ENCODE results near the gene SYMPK.
"Not testable (repeated sequence)": the region's sequence is repeated elsewhere in the genome, so short reads cannot be mapped to it uniquely, and the experiment has no call there.

SYMPK gene

DNA sequence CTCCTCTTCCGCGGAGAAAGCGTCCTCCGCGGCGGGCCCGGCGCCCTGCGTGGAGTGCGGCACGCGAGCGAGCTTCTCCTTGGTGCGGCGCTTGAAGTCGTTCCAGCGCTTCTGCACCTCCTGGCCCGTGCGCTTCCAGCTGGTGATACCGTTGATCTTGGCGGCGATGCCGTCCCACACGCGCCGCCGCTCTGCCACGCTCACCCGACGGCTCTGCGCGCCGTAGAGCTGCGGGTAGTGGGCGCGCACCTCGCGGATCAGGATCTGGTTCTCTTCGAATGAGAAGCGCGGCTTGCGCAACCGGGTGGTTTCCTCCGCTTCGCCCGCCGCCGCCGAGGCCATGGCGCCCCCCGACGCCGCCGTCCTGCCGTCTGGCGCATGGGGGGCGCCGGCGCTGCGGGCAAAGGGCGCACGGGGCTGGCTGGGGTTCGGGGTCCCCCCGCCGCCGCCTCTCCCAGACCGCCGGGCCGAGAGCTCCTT lies 38.5 kb upstream of the SYMPK start:
- H3K27ac ChIP-seq = no peak overlapping the region
- DNase-seq (ENCODE audit: low read depth, low spot score) = no peak

DNA sequence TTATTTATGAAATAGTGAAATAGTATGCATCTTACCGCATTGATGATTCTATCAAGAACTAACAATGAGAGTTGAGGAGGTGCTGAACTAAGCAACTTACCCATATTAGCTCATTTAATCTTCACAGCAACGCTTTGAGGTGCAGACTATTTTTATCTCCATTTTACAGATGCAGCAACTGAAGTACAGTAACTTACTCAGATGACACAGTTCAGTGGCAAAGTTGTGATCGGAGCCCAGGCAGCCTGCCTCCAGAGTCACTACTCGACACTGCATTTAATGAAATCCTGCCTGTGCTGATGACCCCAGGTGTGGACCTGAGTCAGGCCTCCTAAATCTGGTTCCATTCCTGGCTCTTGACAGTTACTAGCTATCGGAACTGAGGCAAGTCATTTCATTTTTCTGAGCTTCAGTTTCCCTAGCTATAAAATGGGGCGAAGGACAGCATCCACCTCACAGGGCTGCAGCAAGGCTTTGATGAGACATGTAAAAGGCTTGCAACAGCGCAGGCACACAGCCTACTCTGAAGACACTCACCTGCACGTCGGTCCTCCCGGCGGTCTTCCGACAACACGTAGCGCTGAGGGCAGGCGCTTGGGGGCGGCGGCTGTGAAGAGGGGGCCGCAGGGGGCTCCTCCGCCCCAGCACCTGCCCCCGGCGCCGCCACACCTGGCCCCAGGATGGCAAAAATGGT lies 37.9 kb upstream of the SYMPK start:
- no peak overlapping the region for H3K27ac ChIP-seq
- peaks cover 26% of the 10 kb centered on the region; the same call in 1 of the 2 replicates for H3K36me3 ChIP-seq (ENCODE audit: insufficient read depth, low read length)
- peak overlapping the region; percentile 82 for H3K4me3 ChIP-seq
- TF ChIP-seq POLR2AphosphoS5 (IDR thresholded peaks at IDR 0.05; ENCODE audit: borderline replicate concordance, low read depth, low read length) (no peak), EZH2 (IDR thresholded peaks at IDR 0.05) (no peak), FOXP2 (optimal IDR thresholded peaks at IDR 0.05; ENCODE audit: control extremely low read depth, extremely low read length, insufficient read depth) (no peak)
- DNase-seq (ENCODE audit: low read depth, low spot score) = no peak
- H3K9ac ChIP-seq (ENCODE audit: insufficient read length) = peak overlapping the region; percentile 81
- H3K9me3 ChIP-seq (ENCODE audit: low read depth, low read length) = no peaks in the 10 kb centered on the region

More for the DNA sequence above, 38.5 kb upstream of the SYMPK start:
- Histone ChIP-seq H3K4me3 (peak overlapping the region; percentile 82), H3K36me3 (ENCODE audit: insufficient read depth, low read length) (peaks cover 26% of the 10 kb centered on the region; the same call in 1 of the 2 replicates), H3K9me3 (ENCODE audit: low read depth, low read length) (no peaks in the 10 kb centered on the region), H3K9ac (ENCODE audit: insufficient read length) (peak overlapping the region; percentile 81)
- TF ChIP-seq EZH2 (IDR thresholded peaks at IDR 0.05) (no peak), FOXP2 (optimal IDR thresholded peaks at IDR 0.05; ENCODE audit: control extremely low read depth, extremely low read length, insufficient read depth) (no peak), POLR2AphosphoS5 (IDR thresholded peaks at IDR 0.05; ENCODE audit: borderline replicate concordance, low read depth, low read length) (no peak)

DNA sequence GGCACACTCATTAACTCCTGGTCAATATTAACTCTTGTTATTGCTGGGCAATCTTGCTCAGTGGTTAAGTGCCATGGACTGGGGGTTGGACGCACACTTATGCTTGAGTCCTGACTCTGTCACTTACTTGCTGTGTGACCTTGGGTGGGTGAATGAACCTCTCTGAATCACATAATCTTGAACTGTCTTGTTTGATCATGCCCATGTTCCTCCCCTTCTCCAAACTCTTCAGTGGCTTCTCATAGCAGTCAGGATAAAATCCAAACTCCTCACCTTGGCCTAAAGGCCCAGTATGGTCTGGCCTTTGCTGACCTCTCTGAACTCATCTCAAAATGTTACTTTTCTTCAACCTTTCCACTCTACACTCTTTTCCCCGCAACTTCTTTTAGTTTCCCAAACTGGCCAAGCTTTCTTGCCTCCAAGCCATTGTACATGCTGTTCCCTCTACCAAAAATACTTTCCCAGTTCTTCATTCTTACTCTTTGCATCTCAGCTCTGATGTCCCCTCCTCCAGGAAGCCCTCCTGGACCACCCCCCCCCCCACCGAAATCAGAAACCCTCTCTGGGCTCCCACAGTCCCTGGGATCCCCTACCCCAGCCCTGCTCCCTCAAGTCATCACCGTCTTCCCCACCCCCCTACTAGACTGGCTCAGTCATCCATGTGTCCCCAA lies 37.1 kb upstream of the SYMPK start:
- TF ChIP-seq FOXP2 (optimal IDR thresholded peaks at IDR 0.05; ENCODE audit: control extremely low read depth, extremely low read length, insufficient read depth) = no peak
- no peak for TF ChIP-seq EZH2 (IDR thresholded peaks at IDR 0.05)
- no peak for TF ChIP-seq POLR2AphosphoS5 (IDR thresholded peaks at IDR 0.05; ENCODE audit: borderline replicate concordance, low read depth, low read length)
- Histone ChIP-seq H3K9me3 (ENCODE audit: low read depth, low read length) (no peaks in the 10 kb centered on the region), H3K4me3 (no peak overlapping the region), H3K27ac (no peak overlapping the region), H3K36me3 (ENCODE audit: insufficient read depth, low read length) (peaks cover 26% of the 10 kb centered on the region; the same call in 1 of the 2 replicates), H3K9ac (ENCODE audit: insufficient read length) (no peak overlapping the region)
- no peak for DNase-seq (ENCODE audit: low read depth, low spot score)

DNA sequence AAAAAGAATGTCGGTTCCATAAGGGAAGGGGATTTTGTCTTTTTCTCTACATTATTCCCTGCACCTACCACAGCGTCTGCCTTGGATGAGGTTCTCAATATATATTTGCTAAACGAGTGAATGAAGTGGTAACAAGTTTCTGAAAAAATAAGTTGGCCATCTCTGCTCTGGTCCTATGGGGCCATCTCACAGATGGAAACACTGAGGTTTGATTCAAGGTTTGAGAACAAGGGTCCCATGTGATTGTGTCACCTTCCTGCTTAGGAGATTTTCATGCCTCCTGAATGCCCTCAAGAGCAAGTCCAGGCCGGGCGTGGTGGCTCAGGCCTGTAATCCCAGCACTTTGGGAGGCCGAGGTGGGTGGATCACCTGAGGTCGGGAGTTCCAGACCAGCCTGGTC lies 36.3 kb upstream of the SYMPK start:
- DNase-seq (ENCODE audit: low read depth, low spot score) = no peak
- Histone ChIP-seq H3K36me3 (ENCODE audit: insufficient read depth, low read length) (peaks cover 26% of the 10 kb centered on the region; the same call in 1 of the 2 replicates), H3K27ac (no peak overlapping the region), H3K4me3 (no peak overlapping the region), H3K9me3 (ENCODE audit: low read depth, low read length) (no peaks in the 10 kb centered on the region), H3K9ac (ENCODE audit: insufficient read length) (no peak overlapping the region)
- no peak for TF ChIP-seq POLR2AphosphoS5 (IDR thresholded peaks at IDR 0.05; ENCODE audit: borderline replicate concordance, low read depth, low read length)
- TF ChIP-seq EZH2 (IDR thresholded peaks at IDR 0.05) = no peak
- TF ChIP-seq FOXP2 (optimal IDR thresholded peaks at IDR 0.05; ENCODE audit: control extremely low read depth, extremely low read length, insufficient read depth) = no peak

DNA sequence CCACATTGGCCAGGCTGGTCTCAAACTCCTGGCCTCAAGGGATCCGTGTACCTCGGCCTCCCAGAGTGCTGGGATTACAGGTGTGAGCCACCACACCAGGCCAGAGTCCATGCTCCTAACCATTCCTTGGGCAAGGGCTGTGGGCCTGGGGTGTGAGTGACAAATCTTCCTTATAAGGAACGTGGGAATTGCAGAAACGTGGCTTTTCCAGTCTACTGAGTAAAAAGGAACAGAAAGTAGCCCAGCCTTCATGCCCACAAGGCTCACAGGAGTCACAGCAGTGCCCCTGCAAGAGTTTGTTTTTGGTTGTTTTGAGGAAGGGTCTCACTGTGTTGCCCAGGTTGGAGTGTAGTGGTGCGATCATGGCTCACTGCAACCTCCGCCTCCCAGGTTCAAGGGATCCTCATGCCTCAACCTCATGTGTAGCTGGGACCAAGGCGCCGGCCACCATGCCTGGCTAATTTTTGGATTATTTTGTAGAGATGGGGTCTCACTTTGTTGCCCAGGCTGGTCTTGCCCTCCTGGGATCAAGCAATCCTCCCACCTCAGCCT lies 34.4 kb upstream of the SYMPK start:
- H3K27ac ChIP-seq = no peak overlapping the region
- no peaks in the 10 kb centered on the region for H3K9me3 ChIP-seq (ENCODE audit: low read depth, low read length)
- DNase-seq (ENCODE audit: low read depth, low spot score) = no peak
- H3K4me3 ChIP-seq = no peak overlapping the region
- H3K9ac ChIP-seq (ENCODE audit: insufficient read length) = no peak overlapping the region
- TF ChIP-seq FOXP2 (optimal IDR thresholded peaks at IDR 0.05; ENCODE audit: control extremely low read depth, extremely low read length, insufficient read depth) (no peak), POLR2AphosphoS5 (IDR thresholded peaks at IDR 0.05; ENCODE audit: borderline replicate concordance, low read depth, low read length) (no peak), EZH2 (IDR thresholded peaks at IDR 0.05) (no peak)
- H3K36me3 ChIP-seq (ENCODE audit: insufficient read depth, low read length) = peaks cover 26% of the 10 kb centered on the region; the same call in 1 of the 2 replicates

DNA sequence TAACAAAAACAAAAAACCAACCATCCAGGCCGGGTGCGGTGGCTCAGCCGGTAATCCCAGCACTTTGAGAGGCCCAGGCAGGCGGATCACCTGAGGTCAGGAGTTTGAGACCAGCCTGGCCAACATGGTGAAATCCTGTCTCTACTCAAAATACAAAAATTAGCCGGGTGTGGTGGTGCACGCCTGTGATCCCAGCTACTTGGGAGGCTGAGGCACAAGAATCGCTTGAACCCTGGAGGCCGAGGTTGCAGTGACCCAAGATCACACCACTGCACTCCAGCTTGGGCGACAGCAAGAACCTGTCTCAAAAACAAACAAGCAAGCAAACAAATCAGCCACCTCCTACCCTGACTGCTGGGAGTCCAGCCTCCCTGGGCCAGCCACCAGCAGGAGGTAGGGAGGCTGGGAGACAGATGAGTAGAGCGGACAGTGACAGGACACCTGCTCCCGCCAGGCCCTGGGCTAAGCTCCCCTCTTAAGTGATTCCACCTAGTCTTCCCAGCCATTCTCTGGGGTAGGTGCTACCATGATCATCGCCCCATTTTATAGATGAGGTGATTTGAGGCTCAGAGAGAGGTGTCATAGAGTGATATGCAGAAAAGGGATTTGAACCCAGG lies 33.1 kb upstream of the SYMPK start:
- not testable (repeated sequence) for H3K9me3 ChIP-seq (ENCODE audit: low read depth, low read length); H3K27ac ChIP-seq; H3K9ac ChIP-seq (ENCODE audit: insufficient read length); DNase-seq (ENCODE audit: low read depth, low spot score); H3K4me3 ChIP-seq
- H3K36me3 ChIP-seq (ENCODE audit: insufficient read depth, low read length) = peaks cover 26% of the 10 kb centered on the region; the same call in 1 of the 2 replicates

DNA sequence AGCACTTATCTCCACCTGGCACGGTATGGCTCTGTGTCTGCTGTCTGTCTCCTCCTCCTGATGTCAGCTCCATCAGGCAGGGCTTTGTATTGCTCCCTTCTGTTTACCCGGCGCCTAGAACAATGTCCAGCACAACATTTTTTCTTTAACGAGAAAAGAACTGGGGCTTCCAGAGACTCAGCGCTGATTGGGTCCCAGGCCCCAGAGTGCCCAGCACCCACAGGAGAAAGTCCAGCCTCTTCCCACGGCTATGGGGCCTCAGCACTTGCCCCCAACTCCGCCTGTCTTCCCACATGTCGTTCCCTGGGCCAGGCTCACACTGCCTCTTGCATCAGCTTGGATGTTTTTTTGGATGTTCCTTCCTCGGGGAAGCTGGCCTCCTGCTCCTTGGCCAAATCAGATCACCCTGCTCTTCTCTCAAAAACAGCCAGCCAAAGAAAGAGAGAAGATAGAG lies 32.6 kb upstream of the SYMPK start:
- Histone ChIP-seq H3K9ac (ENCODE audit: insufficient read length) (no peak overlapping the region), H3K4me3 (no peak overlapping the region), H3K9me3 (ENCODE audit: low read depth, low read length) (no peaks in the 10 kb centered on the region), H3K36me3 (ENCODE audit: insufficient read depth, low read length) (peaks cover 21% of the 10 kb centered on the region; the same call in 1 of the 2 replicates), H3K27ac (no peak overlapping the region)
- no peak for TF ChIP-seq FOXP2 (optimal IDR thresholded peaks at IDR 0.05; ENCODE audit: control extremely low read depth, extremely low read length, insufficient read depth)
- no peak for TF ChIP-seq POLR2AphosphoS5 (IDR thresholded peaks at IDR 0.05; ENCODE audit: borderline replicate concordance, low read depth, low read length)
- TF ChIP-seq EZH2 (IDR thresholded peaks at IDR 0.05) = no peak
- DNase-seq (ENCODE audit: low read depth, low spot score) = no peak

DNA sequence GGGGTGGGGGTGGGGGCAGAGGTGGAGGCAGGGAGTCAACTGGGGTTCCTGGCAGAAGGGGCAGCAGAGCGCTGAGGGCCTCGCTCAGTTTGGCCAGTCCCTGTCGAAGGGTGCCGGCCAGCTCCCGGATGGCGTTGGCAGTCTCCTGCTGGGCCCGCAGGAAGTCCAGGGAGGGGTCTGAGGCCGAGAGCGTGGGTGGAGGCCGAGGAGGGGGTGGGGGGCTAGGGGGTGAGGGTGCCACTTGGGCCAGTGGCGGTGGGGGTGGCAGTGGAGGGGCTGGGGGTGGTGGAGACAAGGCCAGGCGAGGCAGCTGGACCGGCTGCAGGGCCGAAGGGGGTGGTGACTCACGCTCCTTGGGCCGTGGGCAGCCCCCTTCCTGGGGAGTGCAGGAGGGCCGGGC lies 27.9 kb upstream of the SYMPK start:
- no peak for DNase-seq (ENCODE audit: low read depth, low spot score)
- H3K27ac ChIP-seq = no peak overlapping the region

More for the DNA sequence above, 27.9 kb upstream of the SYMPK start:
- TF ChIP-seq POLR2AphosphoS5 (IDR thresholded peaks at IDR 0.05; ENCODE audit: borderline replicate concordance, low read depth, low read length) (no peak), EZH2 (IDR thresholded peaks at IDR 0.05) (no peak), FOXP2 (optimal IDR thresholded peaks at IDR 0.05; ENCODE audit: control extremely low read depth, extremely low read length, insufficient read depth) (no peak)
- Histone ChIP-seq H3K9ac (ENCODE audit: insufficient read length) (no peak overlapping the region), H3K9me3 (ENCODE audit: low read depth, low read length) (no peaks in the 10 kb centered on the region), H3K36me3 (ENCODE audit: insufficient read depth, low read length) (no peaks in the 10 kb centered on the region; the same call in 1 of the 2 replicates), H3K4me3 (no peak overlapping the region)

Measured in SK-N-MC (cell line).